Measurements from ENCODE around the gene HS2ST1.

Gene HS2ST1

DNA sequence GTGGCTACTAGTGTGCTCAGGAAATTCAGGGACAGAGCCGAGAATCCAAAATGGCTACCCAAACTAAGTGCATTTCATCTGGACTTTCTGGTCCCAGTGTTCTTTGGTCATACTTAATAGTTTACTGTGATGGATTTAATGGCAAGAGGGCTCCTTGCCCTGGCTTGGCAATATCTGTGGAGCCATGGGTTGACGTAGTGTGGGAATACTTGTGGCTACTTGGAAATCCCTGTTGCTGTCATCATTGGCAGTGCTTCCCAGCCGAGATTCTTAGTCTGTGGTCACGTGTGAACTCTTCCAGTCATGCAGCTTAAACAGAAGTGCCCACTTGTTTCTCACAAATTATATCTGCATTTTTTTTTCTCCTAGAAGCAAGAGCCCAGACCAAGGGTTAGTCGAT is 198.9 kb downstream of the HS2ST1 start:
- DNase-seq (ENCODE audit: low read depth) = peak; percentile 61

DNA sequence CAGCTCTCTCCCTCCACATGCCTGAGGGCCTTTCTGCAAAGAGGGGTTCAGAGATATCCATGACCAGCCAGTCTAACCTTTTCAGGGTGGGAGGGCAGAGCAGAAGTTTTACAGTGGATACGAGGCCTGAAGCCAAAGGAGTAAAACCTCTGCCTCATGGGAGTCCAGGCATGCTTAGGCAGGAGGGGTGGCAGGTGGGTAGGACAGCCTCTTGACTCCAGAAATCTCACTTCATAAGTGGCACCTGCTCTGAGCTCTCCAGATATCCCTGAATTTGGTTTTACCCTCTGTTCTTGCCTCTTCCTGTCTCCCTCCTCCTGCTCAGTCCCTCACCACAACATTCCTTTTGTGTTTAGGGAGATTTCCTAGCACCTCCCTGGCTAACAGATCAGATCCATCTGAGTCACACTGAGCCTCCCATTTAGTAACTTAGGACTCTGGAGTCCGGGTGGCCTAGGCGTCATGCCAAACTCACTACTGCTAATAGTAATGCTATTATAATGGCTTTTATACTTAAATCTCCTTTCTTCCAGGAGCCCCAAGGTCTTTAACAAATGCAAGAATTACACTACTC is 201.0 kb downstream of the HS2ST1 start:
- DNase-seq (ENCODE audit: low read depth) = peak; percentile 57

DNA sequence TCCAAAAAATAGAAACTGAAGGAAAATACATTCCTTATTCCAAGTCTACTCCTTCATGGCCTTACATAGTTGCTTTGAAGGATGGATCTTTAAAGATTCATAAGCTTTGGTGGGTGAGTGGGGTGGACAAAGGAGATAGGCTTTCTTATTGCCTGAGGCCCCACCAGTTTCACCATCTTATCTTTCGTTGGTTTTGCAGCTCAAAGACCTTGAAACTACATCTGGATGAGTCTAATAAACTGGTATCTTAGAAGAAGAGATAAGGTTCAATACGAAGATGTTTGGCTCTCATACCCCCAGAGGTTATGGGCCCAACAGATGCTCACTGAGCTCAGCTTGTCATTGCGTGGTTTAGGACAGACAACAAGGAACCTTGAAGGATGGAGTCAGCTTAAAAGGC is 201.5 kb downstream of the HS2ST1 start:
- no peak for DNase-seq (ENCODE audit: low read depth)

DNA sequence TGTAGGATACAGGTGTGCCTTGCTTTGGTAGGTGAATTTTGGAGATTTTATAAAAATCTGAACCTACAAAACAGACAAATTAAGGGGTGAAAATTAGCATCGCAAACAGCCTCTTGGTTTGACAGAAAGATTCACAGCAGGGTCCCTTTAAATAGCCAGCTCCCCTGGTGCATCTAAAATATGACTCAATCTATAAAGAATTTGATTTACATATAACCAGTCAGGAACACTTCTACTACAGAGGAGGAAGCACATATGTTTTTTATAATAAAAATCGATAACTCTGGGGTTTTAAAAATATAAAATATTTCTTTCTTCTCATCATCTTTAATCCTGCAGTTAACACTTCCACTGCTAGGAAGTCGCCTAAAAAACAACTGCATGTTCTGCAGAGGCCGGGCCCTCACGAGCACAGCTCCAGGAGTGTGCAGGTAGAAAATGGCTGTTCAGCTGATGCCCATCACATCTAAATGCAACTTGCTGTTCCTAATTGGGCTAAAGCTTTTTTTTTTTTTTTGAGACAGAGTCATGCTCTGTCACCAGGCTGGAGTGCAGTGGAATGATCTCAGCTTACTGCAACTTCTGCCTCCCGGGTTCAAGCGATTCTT is 203.4 kb downstream of the HS2ST1 start:
- DNase-seq (ENCODE audit: low read depth) = peak; percentile 35

DNA sequence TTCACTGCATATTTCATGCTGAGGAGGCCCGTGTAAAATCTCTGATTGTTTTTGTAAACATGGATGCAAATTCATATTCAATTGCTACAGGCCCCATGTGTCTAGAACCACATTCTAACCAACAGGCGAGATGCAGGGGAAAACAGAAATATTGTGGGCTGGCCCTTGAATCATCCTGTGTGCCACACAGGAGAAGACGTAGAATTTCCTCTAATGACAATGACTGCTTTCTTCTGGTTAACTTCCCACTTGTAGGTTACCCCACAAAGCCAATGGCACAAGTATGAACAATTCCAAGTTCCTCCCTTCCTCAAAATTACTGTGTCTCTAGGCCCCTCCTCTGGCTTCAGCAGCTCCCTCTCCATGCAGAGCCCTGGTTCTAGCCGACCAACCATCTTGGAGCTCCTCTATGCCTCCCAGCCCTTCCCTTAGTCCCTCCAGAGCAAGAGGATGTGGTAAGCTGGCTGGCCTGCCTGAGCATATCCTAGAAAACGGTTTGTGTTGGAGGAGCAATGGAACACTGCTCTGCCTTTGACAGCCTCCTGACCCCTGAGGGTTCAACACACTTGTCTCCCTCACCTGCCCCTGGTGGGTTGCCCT is 205.2 kb downstream of the HS2ST1 start:
- no peak for DNase-seq (ENCODE audit: low read depth)

DNA sequence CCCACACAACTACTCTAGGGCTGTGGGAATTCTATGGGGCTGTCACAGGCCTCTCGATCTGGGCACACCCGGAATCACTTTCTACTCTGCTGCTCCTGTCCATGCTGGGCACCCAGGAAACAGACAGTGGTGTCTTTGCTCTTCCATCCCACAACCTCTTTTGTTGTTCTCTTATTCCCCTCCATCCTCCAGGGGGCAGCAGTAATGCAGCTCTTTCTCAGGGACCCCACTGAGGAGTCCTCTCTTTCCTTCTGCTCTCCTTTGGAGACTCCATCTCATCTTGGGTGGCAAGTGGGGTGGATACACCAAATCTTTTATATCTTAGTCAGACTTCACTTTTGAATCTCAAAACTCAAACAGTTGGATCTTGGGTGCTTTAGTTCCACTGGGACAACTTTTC is 206.3 kb downstream of the HS2ST1 start:
- no peak for DNase-seq (ENCODE audit: low read depth)

DNA sequence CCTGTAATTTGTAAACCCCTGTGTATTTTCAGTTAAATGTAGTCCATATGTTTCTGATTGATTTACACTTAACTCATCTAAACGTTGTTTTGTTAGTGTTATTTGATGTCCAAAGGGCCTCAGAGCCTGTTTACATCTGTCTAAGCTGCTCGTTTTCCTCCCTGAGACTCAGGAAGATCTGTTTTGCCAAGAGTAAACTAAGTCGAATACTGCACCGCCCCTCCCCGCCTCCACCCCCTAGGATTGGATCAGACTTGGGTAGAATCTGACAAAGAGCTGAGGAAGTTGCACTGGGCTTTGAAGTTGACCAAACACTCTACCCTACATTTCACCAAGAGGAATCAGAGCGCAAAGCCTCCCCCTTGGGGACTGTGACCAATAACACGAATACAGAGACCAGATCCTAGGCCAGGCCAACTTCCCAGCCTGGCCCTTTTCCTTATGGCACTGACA is 207.3 kb downstream of the HS2ST1 start:
- DNase-seq (ENCODE audit: low read depth) = no peak

DNA sequence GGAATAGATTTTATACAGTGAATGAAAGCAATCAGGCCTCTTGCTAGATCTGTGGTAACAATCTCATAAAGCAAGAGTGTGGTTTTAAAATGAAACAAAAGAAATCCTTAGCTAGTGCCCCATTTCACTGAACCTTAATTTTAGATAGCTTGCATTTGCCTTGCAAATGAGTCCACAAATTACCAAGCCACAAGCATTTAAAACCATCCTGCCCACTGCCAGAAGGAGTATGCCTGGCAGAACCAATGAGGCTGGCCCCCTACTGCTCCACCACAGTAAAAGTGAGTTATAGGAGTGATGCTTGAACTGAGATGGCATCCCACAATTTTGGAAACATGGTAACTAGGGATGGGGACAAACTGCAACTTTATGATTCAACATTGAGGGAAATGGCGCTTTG is 207.8 kb downstream of the HS2ST1 start:
- no peak for DNase-seq (ENCODE audit: low read depth)

DNA sequence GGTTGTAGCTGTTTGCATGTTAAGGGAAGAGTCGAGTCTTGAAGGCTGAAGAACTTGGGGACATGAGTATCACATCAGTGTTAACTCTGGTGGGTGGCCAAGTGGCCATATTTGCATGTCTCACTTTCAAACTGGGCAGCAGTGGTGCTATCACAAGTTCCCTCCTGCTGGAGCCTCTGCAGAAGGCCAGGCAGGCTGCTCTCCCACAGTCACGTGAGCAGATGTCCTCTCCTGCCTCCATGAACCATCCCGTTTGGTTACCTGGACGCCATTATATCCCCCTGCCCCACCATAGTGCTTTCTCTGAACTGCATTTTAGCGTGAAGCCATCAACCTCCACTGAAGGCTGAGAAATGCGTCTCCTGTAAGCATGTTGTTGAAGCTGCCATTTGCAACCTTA is 209.2 kb downstream of the HS2ST1 start:
- no peak for DNase-seq (ENCODE audit: low read depth)

DNA sequence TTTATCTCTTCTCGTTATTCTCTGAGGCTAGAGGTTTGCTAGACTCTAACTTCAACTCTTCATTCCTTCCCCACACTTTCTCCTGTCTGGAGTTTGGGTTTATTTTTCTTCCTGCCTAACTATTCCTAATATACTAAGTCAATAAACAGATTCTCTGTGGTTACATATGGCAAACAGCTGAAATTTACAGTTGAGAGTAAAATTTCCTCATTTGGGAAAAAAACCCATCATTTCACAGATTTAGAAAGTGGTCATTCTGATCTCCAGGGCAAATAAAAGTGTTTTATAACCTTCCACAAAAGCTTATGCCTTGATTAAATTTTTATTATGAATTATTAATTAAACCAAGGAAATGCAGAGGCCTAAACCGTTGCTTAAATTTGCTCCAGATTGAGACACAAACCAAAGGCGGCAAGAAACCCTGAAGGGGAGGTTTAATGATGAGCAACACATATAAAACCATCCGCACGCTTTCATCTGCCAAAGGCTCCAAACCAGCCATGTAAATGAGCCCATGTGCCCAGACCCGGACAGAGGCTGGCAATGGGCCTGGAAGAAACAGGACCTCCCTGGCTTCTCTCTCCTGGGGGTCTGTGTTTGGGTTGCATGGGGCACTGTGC is 212.6 kb downstream of the HS2ST1 start:
- no peak for DNase-seq (ENCODE audit: low read depth)

DNA sequence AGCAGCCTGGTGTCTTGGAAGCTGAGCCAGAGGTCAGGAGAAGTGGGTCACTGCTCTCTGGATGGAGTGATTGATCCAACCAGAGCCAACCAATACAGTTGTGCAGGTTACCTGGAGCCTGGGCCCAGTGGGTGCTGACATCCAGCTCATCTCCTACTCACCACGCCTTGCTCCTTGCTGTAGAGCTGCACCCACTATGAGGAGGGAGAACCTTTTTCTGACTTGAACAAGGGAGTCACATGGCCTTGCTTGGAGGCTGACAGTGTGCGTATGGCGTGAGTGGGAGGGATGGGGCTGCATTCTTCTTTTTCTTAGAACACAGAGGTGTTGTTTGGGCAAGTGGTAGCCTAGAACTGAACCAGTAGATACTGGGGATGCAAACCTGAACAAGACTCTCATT is 213.1 kb downstream of the HS2ST1 start:
- no peak for DNase-seq (ENCODE audit: low read depth)

DNA sequence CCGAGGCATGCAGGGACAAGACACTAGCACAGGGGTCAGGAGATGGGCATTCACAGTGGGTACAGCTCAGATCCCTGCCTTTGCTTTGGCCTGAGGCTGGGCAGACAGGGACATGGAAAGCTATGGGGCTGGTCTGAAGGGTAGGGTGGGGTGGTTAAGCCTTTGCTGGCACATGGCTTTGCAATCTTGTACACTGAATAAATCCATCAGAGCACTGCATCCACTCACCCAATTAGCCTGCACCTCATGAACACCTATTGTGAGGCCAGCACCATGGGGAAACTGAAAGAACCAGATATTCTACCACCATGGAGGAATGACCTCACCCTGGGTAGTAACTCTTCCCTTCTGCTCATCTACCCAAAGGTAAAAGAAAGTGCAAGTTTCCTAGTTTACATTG is 214.6 kb downstream of the HS2ST1 start:
- DNase-seq (ENCODE audit: low read depth) = no peak

DNA sequence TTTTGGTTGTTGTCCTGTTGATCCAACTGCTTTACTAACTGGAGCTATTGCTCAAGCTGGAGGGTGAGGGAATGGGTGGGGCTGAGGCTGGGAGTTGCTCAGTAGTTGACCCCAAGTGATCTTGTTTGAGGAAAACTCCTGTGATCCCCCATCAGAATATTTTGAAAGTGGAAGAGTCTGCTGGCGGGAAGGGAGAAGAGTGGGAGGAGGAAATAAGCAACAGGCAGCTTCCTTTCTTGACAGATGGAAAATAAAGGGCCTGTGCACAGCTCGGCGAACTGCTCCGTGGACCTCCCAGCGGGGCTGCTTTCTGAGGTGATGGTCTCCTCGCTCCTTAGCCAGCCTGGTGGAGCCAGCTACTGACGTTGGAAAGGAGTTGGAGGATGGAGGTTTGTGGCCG is 215.2 kb downstream of the HS2ST1 start:
- no peak for DNase-seq (ENCODE audit: low read depth)

DNA sequence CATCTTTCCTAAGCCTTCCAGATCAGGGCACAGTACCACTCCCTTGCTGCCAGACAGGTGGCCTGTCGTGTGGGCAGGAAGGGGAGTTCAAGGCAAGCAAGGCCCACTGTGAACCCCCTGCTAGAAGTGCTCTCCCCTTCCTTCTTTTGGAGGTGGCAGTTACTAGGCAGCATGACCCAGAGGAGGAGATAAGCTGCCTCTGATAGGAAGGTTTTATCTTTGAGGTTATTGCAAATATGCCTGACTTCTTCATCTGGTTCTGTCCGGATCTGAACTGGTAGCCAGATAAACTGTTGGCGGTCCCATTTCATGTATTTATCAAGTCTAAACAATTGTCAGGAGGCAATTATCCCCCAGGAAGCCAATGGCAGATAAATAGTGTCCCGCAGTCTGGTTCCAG is 216.0 kb downstream of the HS2ST1 start:
- no peak for DNase-seq (ENCODE audit: low read depth)

DNA sequence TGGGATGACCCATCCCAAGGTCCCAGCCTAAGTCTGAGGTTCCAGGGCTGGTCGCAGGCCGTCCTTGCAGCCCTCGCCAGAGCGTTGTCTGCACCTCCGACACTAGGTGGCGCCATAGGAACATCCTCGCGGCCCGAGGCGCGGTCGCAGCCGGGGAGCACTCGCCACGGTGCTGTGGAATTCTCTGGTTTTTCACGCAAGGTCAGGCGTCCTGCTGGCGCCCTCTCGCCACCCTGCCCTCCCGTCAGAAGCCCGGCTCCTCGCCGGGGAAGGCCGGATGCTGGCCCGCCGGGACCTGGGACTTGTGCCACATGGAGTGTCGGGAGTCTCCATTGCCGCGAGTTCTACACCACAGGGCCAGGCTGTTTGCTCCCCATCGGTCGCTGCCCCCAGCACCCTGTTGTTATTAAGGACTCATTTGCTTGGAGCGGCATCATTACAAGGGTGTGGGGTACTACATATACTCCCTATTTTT is 217.4 kb downstream of the HS2ST1 start:
- peak; percentile 69 for DNase-seq (ENCODE audit: low read depth)

DNA sequence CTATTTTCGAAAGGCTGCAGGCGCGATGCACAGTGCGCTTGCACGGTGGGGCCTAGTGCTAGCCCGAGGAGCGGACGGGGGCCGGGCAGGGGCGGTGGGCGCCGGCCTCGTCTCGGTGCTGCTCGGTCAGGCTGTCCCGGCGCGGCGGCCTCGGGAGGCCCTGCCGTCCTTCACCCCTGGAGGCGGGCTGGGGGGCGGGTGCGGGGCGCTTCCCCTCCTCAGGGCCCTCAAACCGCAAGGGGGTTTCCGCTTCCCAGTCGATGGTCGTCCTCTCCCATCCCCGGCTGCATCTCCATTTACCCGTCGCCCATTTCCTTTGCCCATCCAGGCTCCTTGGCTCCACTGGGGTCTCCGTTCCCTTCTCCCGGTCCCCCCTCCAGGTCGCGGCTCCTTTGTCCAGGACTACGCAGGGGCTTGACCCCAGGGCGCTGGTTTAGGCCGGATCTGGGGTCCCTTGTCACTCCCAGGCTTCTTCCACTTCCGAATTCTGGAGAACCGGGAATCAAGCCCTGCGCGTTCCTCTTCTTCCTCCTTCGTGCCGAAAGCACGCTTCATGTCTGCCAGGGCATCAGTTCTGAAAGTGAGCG is 217.9 kb downstream of the HS2ST1 start:
- no peak for DNase-seq (ENCODE audit: low read depth)

DNA sequence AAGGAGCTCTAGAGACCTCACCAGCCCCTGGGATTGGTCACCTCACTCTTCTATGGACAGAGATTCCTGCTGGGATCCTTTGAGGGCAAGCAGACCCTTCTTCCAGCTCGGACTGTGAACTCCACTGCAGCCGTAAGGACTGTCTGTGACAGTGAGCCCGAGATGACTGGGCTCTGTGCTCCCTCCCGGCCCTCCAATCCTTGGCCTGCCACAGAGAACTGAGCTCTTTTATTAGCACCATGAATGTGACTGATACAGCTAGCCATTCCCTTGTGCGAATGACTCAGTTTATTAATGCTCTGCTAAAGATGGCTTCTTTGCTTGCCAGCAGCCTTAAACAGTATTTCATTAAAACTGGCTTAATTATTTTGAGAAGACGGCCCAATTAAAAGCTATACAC is 219.6 kb downstream of the HS2ST1 start:
- no peak for DNase-seq (ENCODE audit: low read depth)

DNA sequence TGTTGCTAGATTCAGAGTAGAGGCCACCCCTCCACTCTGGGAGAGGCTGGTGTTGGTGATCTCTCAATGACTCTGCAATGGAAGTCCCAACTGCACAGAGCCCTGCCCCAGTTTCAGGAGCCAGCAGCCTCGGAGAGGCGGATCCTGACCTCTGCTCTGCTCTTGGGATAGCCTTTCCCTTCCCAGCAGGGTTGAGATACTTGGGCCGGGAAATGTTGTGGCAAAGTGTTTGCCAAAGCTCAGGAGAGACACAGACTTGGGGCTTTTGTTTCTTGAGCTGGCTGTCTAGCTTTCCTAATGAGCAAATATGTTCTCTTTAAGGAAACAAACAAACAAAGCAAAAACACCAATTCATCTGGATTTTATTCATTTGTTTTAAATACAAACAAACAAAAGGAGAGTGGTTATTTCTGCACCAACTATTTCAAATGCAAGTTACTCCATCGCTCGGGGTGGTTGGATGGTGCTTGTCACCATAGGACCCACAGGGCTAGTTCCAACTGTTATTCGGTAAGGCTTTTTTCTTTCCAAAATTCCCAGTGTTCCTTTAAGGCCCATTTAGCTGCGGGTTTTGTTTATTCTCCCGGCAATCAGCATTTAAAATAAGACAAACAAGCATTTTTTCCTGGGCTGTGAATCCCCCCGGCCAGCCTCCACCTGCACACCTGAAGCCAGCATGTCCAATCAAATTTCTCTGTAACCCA is 220.3 kb downstream of the HS2ST1 start:
- DNase-seq (ENCODE audit: low read depth) = no peak

DNA sequence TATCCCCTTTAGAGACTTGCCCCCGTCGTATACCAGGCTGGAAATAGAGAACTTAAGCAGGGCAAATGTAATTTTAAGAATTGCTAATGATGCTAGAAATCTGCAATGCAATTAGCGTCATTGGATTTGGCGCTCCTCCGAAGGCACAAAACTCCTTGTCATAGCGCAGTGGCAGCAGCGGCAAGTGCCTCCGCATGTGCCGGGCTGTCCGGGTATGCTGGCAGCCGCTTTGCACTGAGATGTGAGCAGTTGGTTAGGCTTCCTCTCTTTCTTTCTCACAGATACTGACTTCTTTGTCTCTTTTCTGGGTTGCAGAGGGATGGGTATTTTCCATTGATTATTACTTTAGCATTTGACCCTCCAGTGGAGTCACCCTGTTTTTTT is 220.9 kb downstream of the HS2ST1 start:
- no peak for DNase-seq (ENCODE audit: low read depth)

DNA sequence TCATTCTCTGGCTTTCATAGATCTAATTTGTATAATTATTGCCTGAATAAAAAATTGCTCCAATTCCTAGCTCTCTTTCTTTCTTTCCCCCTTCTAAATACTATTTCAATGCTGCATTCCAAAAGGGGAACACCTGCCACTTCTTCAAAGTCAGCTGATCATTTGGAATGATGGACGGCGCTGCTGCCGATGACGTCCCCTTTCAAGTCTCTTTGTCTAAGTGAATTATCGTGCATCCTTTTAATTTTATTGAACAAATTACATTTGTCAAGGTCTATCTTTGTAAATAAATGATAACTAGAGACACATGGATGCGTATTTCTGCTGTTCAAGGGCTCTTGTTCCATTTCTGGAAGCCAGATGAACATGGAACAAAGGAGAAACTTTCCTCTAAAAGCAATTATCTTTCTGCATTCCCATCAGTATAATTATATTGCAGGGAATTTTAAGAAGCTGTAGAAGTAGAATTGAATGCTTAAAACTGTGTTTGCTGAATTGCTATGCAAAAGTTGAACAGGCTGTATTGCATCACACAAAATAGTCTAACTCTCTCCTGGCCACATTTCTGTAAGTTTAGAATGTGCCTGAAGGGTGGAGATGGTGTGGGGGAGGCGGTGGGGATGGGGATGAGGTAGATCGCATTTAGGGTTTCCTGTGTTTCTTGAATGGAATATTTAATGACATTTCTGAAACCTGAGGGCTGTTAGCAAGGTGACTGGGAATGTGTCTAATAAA is 222.3 kb downstream of the HS2ST1 start:
- DNase-seq (ENCODE audit: low read depth) = no peak

DNA sequence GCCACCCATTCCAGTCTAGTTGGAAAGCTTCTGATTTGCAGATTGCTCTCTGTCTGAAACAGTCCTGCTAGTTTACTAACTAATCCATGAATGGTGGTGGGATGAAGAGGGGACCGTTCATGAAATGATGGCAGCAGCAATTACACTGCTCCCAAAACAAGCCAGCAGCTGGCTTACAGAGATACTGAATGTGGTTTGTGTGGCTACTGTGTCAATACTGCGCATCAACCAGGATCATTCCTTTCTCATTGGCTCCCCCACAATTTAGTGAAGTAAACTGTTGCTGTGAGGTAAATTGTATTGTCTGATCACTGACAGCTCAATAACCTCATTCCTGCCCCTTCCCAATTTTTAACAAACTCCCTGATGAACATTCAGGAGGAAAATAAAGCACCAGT is 222.9 kb downstream of the HS2ST1 start:
- DNase-seq (ENCODE audit: low read depth) = no peak

Data from iris pigment epithelial cell (primary cell).